HepG2 (cell line): ENCODE data around the gene OSM.

ENCODE experiments used
- CEBPZ ChIP-seq: IDR thresholded peaks from 2 replicates; pipeline ENCODE4 v1.6.1; 2012; ENCODE audit warnings: low read length, improper control_type of control experiment
- CTCF ChIP-seq: sonication (generic); formaldehyde crosslinking; IDR thresholded peaks from 2 replicates; pipeline ENCODE4 v1.5.0; 2020; ENCODE audit warnings: mild to moderate bottlenecking, missing genetic modification reagents, moderate library complexity
- EP300 ChIP-seq, 3 experiments: sonication (generic) in 1 of 3; formaldehyde crosslinking in 1 of 3; IDR thresholded peaks; 2 replicates each; pipeline versions ENCODE4 v1.5.1 to v1.6.1; 2011 to 2020; ENCODE audit warnings: low read depth in 2 of 3, low read length in 2 of 3, borderline replicate concordance in 1 of 3, improper control_type of control experiment in 1 of 3, mild to moderate bottlenecking in 1 of 3, missing genetic modification reagents in 1 of 3, moderate library complexity in 1 of 3
- JDP2 ChIP-seq: sonication (generic); formaldehyde crosslinking; IDR thresholded peaks from 2 replicates; pipeline ENCODE4 v1.8.1; 2022; ENCODE audit warnings: missing genetic modification reagents, borderline replicate concordance
- JUND ChIP-seq: sonication (generic); formaldehyde crosslinking; IDR thresholded peaks from 2 replicates; pipeline ENCODE4 v1.8.0; 2022; ENCODE audit warnings: mild to moderate bottlenecking, missing genetic modification reagents
- NFE2L1 ChIP-seq: sonication (generic); formaldehyde crosslinking; IDR thresholded peaks from 2 replicates; pipeline ENCODE4 v1.4.0; 2020; ENCODE audit warnings: missing genetic modification reagents, mild to moderate bottlenecking, borderline replicate concordance
- PAX8 ChIP-seq: sonication (generic); formaldehyde crosslinking; IDR thresholded peaks from 2 replicates; pipeline ENCODE4 v1.8.0; 2022; ENCODE audit warnings: mild to moderate bottlenecking, missing genetic modification reagents, borderline replicate concordance
- POLR2AphosphoS5 ChIP-seq: IDR thresholded peaks from 2 replicates; pipeline ENCODE4 v1.6.1; 2012; ENCODE audit warnings: low read depth, low read length
- ZBTB8A ChIP-seq: sonication (generic); formaldehyde crosslinking; IDR thresholded peaks from 2 replicates; pipeline ENCODE4 v1.4.0; 2020; ENCODE audit warnings: mild to moderate bottlenecking, low read depth, missing genetic modification reagents, borderline replicate concordance
- ZNF282 ChIP-seq: fragments of 450-650 bp; IDR thresholded peaks from 2 replicates; pipeline ENCODE4 v1.6.1; 2018; ENCODE audit not compliant: partially characterized antibody
- ZNF780A ChIP-seq: sonication (generic); formaldehyde crosslinking; IDR thresholded peaks from 2 replicates; pipeline ENCODE4 v1.8.0; 2022; ENCODE audit warnings: mild to moderate bottlenecking, missing genetic modification reagents, moderate library complexity

GRCh38 chr22:30251711-30252110 is 14.9 kb downstream of the OSM start:
- TF ChIP-seq JDP2 (no peak), ZNF780A (CRISPR knock-in tag) (no peak), ZBTB8A (CRISPR knock-in tag) (no peak), EP300 (IDR thresholded peaks at IDR 0.05; ENCODE audit: low read depth in 2 of 2, low read length in 2 of 2) (no peak), EP300 (CRISPR knock-in tag; IDR thresholded peaks at IDR 0.05; ENCODE audit: borderline replicate concordance) (no peak), PAX8 (no peak), JUND (CRISPR knock-in tag) (no peak), POLR2AphosphoS5 (no peak), ZNF282 (no peak), NFE2L1 (CRISPR knock-in tag) (no peak), CTCF (CRISPR knock-in tag) (no peak), CEBPZ (no peak)
